Mesothelial cell of epicardium (in vitro differentiated cells): ENCODE results near the gene DHTKD1. TPM values are rescaled to one million over a fixed set of nuclear protein-coding genes. Genes with fewer than 3 reads are reported as not detected.
"Not testable (repeated sequence)": the region's sequence is repeated elsewhere in the genome, so short reads cannot be mapped to it uniquely, and the experiment has no call there.

Experiments used
- DNase-seq, 2 experiments: peaks; one replicate each; pipeline ENCODE4 v3.0.0; 2021; ENCODE audit warnings: low spot score in 2 of 2; ENCODE audit not compliant: unreplicated experiment in 2 of 2
- H3K27ac Mint-ChIP-seq: 2 replicates; pipeline ENCODE4 v1.8.0; 2021; ENCODE audit warnings: mixed read lengths
- H3K27me3 Mint-ChIP-seq: 2 replicates; pipeline ENCODE4 v1.8.0; 2021; ENCODE audit warnings: low read depth, mixed read lengths
- H3K36me3 Mint-ChIP-seq: 2 replicates; pipeline ENCODE4 v1.8.0; 2021; ENCODE audit warnings: mixed read lengths
- H3K4me1 Mint-ChIP-seq: 2 replicates; pipeline ENCODE4 v1.8.0; 2021; ENCODE audit warnings: mixed read lengths
- H3K4me3 Mint-ChIP-seq: 2 replicates; pipeline ENCODE4 v1.8.0; 2021; ENCODE audit warnings: mild to moderate bottlenecking, moderate library complexity, mixed read lengths
- H3K9me3 Mint-ChIP-seq: 2 replicates; pipeline ENCODE4 v1.8.0; 2021; ENCODE audit warnings: mixed read lengths
- total RNA-seq: library from RNA; stranded (reverse); gene quantifications from 3 replicates; pipeline ENCODE4 v1.2.1, GENCODE V29; 2021
- TF ChIP-seq, protein P1 (sequence below): fragments of 200-600 bp; sonication (generic); IDR thresholded peaks from one replicate; pipeline ENCODE4 v1.5.0; 2021; ENCODE audit warnings: antibody characterized with exemption; ENCODE audit not compliant: unreplicated experiment

The DHTKD1 gene
- total RNA-seq, 1 donor from 2014 or later = 22.9 TPM

DNA sequence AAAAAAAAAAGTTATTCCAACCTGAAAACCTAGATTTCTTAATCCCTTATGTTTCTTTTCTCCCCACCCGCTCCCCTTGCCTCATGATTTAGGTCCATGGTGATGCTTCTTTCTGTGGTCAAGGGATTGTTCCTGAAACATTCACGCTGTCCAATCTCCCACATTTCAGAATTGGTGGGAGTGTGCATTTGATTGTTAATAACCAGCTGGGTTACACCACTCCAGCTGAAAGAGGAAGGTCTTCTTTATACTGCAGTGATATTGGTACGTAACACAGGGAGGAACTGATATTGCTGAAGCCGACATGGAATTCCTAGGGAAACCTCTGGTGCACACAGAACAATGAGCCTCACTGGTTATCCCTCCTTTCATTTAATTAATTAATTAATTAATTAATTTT lies 22.7 kb downstream of the DHTKD1 start:
- H3K36me3 Mint-ChIP-seq = peaks cover 42% of the 10 kb centered on the region
- no peak for DNase-seq
- no peak overlapping the region for H3K27ac Mint-ChIP-seq
- TF ChIP-seq, protein P1, sequence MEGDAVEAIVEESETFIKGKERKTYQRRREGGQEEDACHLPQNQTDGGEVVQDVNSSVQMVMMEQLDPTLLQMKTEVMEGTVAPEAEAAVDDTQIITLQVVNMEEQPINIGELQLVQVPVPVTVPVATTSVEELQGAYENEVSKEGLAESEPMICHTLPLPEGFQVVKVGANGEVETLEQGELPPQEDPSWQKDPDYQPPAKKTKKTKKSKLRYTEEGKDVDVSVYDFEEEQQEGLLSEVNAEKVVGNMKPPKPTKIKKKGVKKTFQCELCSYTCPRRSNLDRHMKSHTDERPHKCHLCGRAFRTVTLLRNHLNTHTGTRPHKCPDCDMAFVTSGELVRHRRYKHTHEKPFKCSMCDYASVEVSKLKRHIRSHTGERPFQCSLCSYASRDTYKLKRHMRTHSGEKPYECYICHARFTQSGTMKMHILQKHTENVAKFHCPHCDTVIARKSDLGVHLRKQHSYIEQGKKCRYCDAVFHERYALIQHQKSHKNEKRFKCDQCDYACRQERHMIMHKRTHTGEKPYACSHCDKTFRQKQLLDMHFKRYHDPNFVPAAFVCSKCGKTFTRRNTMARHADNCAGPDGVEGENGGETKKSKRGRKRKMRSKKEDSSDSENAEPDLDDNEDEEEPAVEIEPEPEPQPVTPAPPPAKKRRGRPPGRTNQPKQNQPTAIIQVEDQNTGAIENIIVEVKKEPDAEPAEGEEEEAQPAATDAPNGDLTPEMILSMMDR = no peak
- H3K27me3 Mint-ChIP-seq = no peaks in the 10 kb centered on the region
- H3K9me3 Mint-ChIP-seq = no peaks in the 10 kb centered on the region
- H3K4me3 Mint-ChIP-seq = no peak overlapping the region
- H3K4me1 Mint-ChIP-seq = no peaks in the 10 kb centered on the region

DNA sequence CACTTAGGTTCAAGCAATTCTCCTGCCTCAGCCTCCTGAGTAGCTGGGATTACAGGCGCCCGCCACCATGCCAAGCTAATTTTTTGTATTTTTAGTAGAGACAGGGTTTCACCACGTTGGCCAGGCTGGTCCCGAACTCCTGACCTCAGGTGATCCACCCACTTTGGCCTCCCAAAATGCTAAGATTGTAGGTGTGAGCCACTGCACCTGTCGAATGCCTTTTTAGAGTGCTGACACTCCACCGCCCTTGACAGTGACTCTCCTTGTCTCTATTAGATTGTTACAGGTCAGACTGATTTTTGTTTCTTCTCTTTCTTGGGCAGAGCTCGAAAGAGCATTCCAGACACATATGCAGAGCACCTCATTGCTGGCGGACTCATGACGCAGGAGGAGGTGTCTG lies 28.6 kb downstream of the DHTKD1 start:
- not testable (repeated sequence) for H3K27me3 Mint-ChIP-seq, H3K9me3 Mint-ChIP-seq, H3K4me1 Mint-ChIP-seq, H3K4me3 Mint-ChIP-seq, H3K27ac Mint-ChIP-seq, DNase-seq
- H3K36me3 Mint-ChIP-seq = peaks cover 36% of the 10 kb centered on the region

DNA sequence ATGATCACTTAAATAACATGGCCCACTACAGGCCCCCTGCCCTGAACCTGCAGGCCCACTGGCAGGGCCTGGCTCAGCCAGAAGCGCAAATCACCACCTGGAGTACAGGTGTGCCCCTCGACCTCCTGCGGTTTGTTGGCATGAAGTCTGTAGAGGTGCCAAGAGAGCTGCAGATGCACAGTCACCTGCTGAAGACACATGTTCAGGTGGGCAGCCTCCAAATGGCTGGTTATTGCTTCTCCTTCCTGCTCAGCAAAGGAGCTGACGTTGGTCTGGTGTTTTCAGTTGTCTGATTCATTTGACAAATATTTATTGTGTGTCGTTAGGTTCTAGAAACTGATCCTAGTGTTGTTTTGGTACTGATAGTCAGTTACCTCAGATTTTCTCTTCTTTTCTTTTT lies 29.0 kb downstream of the DHTKD1 start:
- Mint-ChIP-seq H3K27ac (no peak overlapping the region), H3K36me3 (peaks cover 38% of the 10 kb centered on the region), H3K27me3 (no peaks in the 10 kb centered on the region), H3K9me3 (no peaks in the 10 kb centered on the region), H3K4me3 (no peak overlapping the region), H3K4me1 (no peaks in the 10 kb centered on the region)
- no peak for DNase-seq
- TF ChIP-seq, protein P1 = no peak

DNA sequence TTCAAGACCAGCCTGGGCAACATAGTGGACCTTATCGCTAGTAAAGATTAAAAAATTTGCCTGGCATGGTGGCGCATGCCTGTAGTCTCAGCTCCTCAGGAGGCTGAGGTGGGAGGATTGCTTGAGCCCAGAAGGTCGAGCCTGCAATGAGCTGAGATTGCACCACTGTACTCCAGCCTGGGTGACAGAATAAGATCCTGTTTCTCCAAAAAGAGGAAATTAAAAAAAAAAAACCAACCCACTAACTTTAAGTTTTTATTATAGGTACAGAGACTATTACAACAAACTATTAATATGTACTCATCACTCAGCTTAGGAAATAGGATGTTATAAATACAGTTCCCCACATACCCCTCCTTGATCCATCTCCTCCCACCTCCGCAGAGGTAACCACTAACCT lies 30.2 kb downstream of the DHTKD1 start:
- peaks cover 37% of the 10 kb centered on the region for H3K36me3 Mint-ChIP-seq
- H3K4me1 Mint-ChIP-seq = no peaks in the 10 kb centered on the region
- H3K27ac Mint-ChIP-seq = no peak overlapping the region
- DNase-seq = no peak
- no peaks in the 10 kb centered on the region for H3K27me3 Mint-ChIP-seq
- no peaks in the 10 kb centered on the region for H3K9me3 Mint-ChIP-seq
- TF ChIP-seq, protein P1 = no peak
- H3K4me3 Mint-ChIP-seq = no peak overlapping the region

DNA sequence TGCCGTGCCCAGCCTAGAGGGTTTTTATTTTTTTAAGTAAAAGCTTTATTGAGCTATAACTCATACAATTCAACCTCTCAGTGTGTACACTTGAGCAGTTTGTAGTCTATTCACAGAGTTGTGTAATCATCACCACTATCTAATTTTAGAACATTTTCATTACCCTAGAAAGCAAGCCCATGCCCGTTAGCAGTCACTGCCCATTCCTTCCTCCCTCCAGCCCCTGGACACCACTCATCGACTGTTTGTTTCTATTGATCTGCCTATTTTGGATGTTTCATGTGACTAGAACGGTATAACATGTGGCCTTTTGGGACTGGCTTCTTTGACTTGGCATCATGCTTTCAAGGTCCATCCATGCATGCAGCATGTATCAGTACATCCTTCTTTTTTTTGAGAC lies 35.0 kb downstream of the DHTKD1 start:
- peaks cover 34% of the 10 kb centered on the region for H3K36me3 Mint-ChIP-seq
- H3K4me3 Mint-ChIP-seq = no peak overlapping the region
- no peaks in the 10 kb centered on the region for H3K27me3 Mint-ChIP-seq
- H3K9me3 Mint-ChIP-seq = no peaks in the 10 kb centered on the region
- TF ChIP-seq, protein P1 = no peak
- no peak for DNase-seq
- no peaks in the 10 kb centered on the region for H3K4me1 Mint-ChIP-seq
- no peak overlapping the region for H3K27ac Mint-ChIP-seq

DNA sequence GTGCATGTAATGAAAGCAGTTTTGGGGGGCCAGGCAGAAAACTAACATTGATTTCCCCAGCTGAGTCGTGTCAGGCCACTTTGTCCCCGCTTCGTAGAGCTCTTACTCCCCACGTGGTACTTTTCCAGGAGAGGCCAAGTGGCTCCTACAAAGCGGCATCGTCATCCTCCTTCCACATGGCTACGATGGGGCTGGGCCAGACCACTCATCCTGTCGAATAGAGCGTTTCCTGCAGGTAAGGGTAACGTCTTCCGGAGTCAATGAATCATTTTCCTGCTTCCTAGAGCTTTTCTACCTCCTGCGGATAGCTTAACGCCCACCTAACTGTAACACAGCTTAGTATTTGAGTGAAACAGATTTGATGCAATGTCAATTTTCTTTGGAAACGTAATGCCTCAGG lies 39.0 kb downstream of the DHTKD1 start:
- H3K27ac Mint-ChIP-seq = no peak overlapping the region
- H3K9me3 Mint-ChIP-seq = no peaks in the 10 kb centered on the region
- H3K36me3 Mint-ChIP-seq = peaks cover 33% of the 10 kb centered on the region
- TF ChIP-seq, protein P1 = no peak
- H3K27me3 Mint-ChIP-seq = no peaks in the 10 kb centered on the region
- no peak for DNase-seq
- H3K4me1 Mint-ChIP-seq = no peaks in the 10 kb centered on the region
- H3K4me3 Mint-ChIP-seq = no peak overlapping the region
